NCI-H2196 (cell line): ENCODE measurements around the gene DNAJB13.
A peak's percentile ranks its signal among the peaks of the same experiment; 100 is the strongest.
"Not testable (repeated sequence)": the region's sequence is repeated elsewhere in the genome, so short reads cannot be mapped to it uniquely, and the experiment has no call there.

ENCODE experiments used
- DNase-seq: peaks from one replicate; lab custom pipeline; 2025; ENCODE audit not compliant: unreplicated experiment; lab: John Stamatoyannopoulos, UW

Gene DNAJB13

GRCh38 chr11:73976451-73977151, 25.8 kb downstream of the DNAJB13 start:
- no peak for DNase-seq

DNA sequence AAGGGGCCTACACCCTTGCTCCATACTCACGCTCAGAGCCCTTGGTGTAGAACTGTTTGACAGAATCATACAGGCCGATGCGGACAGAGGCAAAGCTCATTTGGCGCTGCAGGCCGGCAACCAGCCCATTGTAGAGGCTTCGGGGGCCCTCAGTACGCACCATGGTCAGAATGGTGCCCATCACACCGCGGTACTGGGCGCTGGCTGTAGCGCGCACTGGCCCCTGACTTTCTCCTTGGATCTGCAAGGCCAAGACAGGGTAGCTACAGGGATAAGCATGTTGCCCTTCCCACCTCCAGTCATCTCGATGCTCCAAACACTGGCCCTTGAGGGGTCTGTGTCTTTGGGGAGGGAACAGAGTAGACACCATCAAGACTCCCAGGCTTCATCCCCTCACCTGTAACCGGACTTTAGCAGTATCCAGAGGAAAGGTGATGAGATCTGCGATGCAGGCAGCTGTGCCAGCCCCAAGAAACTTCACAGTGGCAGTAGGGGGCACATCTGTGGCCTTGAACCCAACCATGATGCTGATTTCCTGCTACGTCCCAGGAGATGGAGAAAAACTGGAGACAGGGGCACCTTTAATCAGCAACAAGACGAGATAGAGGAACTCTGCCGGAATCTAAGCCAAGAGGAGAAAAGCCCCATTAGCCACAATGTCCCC, 27.2 kb downstream of the DNAJB13 start:
- DNase-seq, result no peak

GRCh38 chr11:73978576-73979086, 27.8 kb downstream of the DNAJB13 start:
- no peak for DNase-seq

DNA sequence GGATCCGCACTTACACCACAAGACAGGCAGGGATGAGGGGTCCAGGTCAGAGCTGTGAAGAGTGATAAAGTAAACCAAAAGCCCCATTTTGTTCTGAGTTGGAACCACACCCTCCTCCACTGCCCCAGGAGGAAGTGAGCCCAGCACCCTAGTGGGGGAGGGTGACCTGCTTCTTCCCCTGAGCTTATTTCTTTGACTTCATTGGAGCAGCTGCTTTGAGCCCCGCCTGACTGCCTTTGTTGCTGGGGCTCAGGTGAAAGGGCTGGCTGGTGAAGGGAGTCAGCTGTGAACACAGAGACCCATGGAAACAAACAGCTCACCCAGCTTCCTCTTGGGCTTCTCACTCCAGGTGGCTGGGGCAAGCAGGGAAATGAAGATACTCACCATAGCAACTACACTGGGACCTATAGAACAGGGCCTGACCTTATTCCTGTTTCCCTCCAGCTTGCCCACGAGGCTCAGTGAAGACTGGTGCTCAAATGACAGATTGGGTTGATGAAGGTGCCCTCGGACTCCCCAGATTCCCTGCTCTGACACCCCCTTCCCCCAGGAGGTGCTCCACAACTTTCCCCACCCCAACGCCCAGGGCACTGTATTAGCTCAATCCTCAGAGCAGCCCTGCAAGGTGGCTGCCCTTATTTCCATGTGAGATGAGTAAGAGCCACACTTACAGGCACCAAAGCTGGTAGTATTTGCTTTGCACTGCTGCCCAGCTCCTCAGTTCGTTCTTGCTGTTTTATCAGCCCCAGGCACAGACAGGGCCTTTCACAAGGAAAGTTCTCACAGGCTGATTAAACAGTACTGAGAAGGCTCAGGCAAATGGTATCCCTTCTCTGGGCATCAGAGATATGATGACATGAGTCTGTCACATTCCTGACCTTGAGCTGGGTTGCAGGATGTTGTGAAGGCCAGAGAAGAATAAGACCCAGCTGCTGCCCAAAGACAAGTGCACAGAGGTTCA, 29.5 kb downstream of the DNAJB13 start:
- peak; percentile 88 for DNase-seq

DNA sequence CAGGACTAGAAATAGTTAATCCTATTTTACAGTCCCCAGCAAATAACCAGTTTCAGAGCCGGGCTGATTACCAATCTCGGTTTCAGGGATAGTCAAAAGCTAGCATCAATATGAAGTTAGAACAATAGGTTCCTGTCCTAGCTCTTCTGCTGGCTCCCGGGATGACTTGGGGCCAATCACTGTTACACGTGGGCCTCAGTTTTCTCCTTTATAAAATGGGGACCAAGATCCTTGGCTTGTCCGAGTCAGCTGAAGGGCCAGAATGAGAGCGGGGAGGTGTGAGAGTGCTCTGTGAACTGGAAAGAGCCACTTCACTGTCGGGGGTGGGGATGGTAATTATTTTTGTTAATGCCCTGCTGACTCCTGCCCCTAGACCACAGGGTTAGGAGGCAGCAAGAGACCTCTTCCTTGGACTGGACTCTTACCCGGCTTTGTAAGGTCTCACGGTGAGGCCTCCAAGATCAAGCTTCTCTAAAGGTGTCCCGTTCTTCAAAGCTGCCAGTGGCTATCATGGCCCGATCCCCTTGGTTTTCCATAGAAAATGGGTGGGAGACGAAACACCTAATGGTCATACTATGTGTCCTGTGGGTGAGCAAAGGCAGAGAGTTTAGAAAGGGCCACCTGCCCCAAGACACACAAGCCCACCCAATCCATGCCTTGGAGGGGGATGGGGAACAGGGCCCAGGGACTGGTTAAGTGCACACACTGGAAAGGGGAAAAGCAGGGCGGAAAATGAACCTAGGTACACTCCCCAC, 30.4 kb downstream of the DNAJB13 start:
- DNase-seq, result no peak

DNA sequence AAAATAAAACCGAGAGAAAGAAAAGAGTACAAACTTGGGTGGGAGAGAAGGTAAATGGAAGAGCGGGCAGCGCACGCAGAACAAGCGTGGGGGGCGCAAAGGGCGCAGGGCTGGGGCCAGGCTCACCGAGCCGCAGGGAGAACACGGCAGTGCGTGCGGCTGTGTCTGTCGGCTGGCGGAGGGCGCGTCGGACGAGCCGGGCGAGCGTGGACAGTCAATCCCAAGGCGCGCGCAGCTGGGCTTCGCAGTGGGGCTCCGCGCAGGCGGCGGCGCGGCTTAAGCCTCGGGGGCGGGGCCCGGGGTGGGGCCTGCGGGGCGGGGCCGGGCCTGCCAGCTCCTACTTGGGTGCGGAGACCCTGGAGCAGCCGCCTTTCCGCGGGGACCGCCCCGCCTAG, 31.8 kb downstream of the DNAJB13 start, which contains the start of gene UCP2:
Gene UCP2, minus strand, starts transcription at position 249 of the 395 bp plus-strand sequence. CDS start 4,465 bp downstream, outside the sequence.
- peak; percentile 93 for DNase-seq

DNA sequence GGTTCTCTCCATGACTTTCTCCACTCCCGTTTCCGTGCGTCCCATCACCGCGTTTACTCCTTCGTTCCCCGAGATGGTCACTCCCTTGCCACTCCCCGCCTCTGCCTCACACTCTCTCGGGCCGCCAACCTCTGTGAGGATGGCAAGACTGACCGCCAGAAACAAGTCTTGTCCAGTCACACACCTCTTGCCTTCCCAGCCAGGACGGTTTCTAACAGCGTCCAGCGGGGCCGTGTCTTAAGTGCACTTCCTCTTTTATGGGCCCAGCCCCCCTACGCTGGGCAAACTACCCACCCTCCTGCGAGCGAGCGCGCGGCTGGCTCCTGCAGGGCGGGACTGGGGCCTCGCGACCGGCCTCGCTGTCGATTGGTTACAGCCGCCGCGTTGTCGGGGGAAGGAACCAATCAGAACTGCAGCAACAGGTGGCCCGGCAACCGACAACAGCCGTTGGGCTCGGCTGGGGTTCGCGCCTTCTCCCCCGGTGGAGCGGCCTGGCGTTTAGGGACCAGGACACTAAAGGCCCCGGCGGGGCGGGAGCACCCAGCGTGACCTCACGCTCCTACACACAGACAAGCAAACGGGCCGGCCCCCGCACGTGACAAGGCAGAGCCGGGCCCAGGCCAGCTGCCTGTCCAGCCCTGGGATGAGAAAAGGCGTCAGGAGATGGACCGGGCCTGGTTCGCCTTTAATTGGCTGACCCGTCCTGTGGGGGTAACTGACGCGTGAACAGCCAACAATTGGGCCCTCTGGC, 32.3 kb downstream of the DNAJB13 start:
- peak; percentile 99 for DNase-seq

GRCh38 chr11:73983741-73984538, 33.1 kb downstream of the DNAJB13 start:
- no peak for DNase-seq

DNA sequence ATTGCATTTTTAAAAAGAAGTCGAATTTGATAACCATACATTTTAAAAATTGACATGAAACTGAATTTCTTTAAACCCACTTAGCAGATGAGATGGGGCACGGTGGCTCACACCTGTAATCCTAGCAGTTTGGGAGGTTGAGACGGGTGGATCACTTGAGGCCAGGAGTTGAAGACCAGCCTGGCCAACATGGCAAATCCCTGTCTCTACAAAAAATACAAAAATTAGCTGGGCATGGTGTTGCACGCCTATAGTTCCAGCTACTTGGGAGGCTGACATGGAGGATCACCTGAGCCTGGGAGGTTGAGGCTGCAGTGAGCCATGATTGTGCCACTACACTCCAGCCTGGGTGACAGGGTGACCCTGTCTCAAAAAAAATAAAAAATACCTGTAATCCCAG, 34.8 kb downstream of the DNAJB13 start:
- not testable (repeated sequence) for DNase-seq

GRCh38 chr11:73988227-73988626, 37.4 kb downstream of the DNAJB13 start:
- DNase-seq, result no peak

- no peak for DNase-seq
Measured at GRCh38 chr11:73989156-73989555, 38.3 kb downstream of the DNAJB13 start.

DNA sequence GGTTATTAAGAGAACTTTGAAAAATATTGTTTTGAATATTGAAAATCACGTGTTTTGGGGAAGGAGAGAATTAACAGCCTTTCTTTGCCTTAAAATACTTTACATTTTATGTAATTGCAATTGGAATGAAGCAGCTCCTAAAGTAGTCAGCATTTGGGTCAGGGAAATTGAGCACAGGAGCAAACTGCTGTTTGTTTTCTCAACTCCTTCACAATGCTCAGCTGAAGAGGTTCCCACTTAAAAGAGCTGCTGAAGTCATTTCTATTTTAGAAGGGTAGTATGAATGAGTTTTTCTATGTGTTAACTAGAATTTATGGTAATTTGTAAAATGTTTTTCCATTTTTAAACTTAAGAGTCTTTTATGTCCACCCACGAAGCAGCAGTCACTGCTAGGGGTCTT, 39.9 kb downstream of the DNAJB13 start:
- DNase-seq, result no peak

- DNase-seq, result no peak
Measured at GRCh38 chr11:73991471-73992006, 40.7 kb downstream of the DNAJB13 start.

GRCh38 chr11:73995247-73995646, 44.4 kb downstream of the DNAJB13 start:
- no peak for DNase-seq

- DNase-seq, result no peak
Measured at GRCh38 chr11:73995731-73996130, 44.9 kb downstream of the DNAJB13 start.

GRCh38 chr11:73996161-73996747, 45.4 kb downstream of the DNAJB13 start:
- DNase-seq, result no peak

- no peak for DNase-seq
Measured at GRCh38 chr11:73997120-73997770, 46.4 kb downstream of the DNAJB13 start.
